Measurements from ENCODE around the gene UBE2R2.
"Not testable (repeated sequence)": the region's sequence is repeated elsewhere in the genome, so short reads cannot be mapped to it uniquely, and the experiment has no call there.

The UBE2R2 gene

GRCh38 chr9:33843312-33843961 is 26.5 kb downstream of the UBE2R2 start:
- DNase-seq: no peak

- DNase-seq: no peak
Observed at GRCh38 chr9:33846231-33846630, 29.3 kb downstream of the UBE2R2 start.

- DNase-seq: not testable (repeated sequence)
Observed at GRCh38 chr9:33847894-33848205, 30.9 kb downstream of the UBE2R2 start.

GRCh38 chr9:33850267-33850629 is 33.3 kb downstream of the UBE2R2 start:
- no peak for DNase-seq

- DNase-seq: no peak
Observed at GRCh38 chr9:33850677-33851076, 33.7 kb downstream of the UBE2R2 start.

GRCh38 chr9:33851301-33851700 is 34.3 kb downstream of the UBE2R2 start:
- no peak for DNase-seq

GRCh38 chr9:33852216-33852826 is 35.4 kb downstream of the UBE2R2 start:
- peak; percentile 17 for DNase-seq

GRCh38 chr9:33856247-33856646 is 39.3 kb downstream of the UBE2R2 start:
- no peak for DNase-seq

GRCh38 chr9:33858423-33858822 is 41.5 kb downstream of the UBE2R2 start:
- no peak for DNase-seq

- no peak for DNase-seq
Observed at GRCh38 chr9:33860200-33860871, 43.4 kb downstream of the UBE2R2 start.

- DNase-seq: no peak
Observed at GRCh38 chr9:33861917-33862453, 45.0 kb downstream of the UBE2R2 start.

- DNase-seq: not testable (repeated sequence)
Observed at GRCh38 chr9:33863027-33863426, 46.1 kb downstream of the UBE2R2 start.

GRCh38 chr9:33867747-33868439 is 50.9 kb downstream of the UBE2R2 start:
- DNase-seq: no peak

- DNase-seq: no peak
Observed at GRCh38 chr9:33868440-33868973, 51.5 kb downstream of the UBE2R2 start.

GRCh38 chr9:33869243-33869642 is 52.3 kb downstream of the UBE2R2 start:
- not testable (repeated sequence) for DNase-seq

GRCh38 chr9:33877727-33878489 is 60.9 kb downstream of the UBE2R2 start:
- no peak for DNase-seq

- no peak for DNase-seq
Observed at GRCh38 chr9:33878691-33879366, 61.9 kb downstream of the UBE2R2 start.

GRCh38 chr9:33880211-33881089 is 63.5 kb downstream of the UBE2R2 start:
- DNase-seq: no peak

- no peak for DNase-seq
Observed at GRCh38 chr9:33881635-33882034, 64.7 kb downstream of the UBE2R2 start.

- DNase-seq: no peak
Observed at GRCh38 chr9:33884856-33885701, 68.1 kb downstream of the UBE2R2 start.
